ENCODE measurements around the gene RNF150.

The RNF150 gene

GRCh38 chr4:141074098-141074878 lies 59.0 kb downstream of the RNF150 start:
- Histone ChIP-seq H3K27ac (no peak overlapping the region), H3K36me3 (replicated peaks) (no peaks in the 10 kb centered on the region), H3K27me3 (replicated peaks) (no peaks in the 10 kb centered on the region), H3K4me3 (ENCODE audit: low read depth, low read length) (no peak overlapping the region)
- TF ChIP-seq CTCF (IDR thresholded peaks at IDR 0.05; ENCODE audit: low read depth, low read length, missing control alignments) = no peak
- in situ Hi-C loops (cut with HindIII; ENCODE audit: low pct_ligation_motif_present, low sequenced_read_pairs) = no loop called here
- peak; percentile 14 for DNase-seq

- in situ Hi-C loops (cut with HindIII; ENCODE audit: low pct_ligation_motif_present, low sequenced_read_pairs) = no loop called here
- Histone ChIP-seq H3K4me3 (ENCODE audit: low read depth, low read length) (no peak overlapping the region), H3K36me3 (replicated peaks) (no peaks in the 10 kb centered on the region), H3K27me3 (replicated peaks) (no peaks in the 10 kb centered on the region), H3K27ac (no peak overlapping the region)
- no peak for DNase-seq
- TF ChIP-seq CTCF (IDR thresholded peaks at IDR 0.05; ENCODE audit: low read depth, low read length, missing control alignments) = no peak
Observed at GRCh38 chr4:141066690-141067089, 66.6 kb downstream of the RNF150 start.

GRCh38 chr4:141065872-141066271 lies 67.4 kb downstream of the RNF150 start:
- in situ Hi-C loops (cut with HindIII; ENCODE audit: low pct_ligation_motif_present, low sequenced_read_pairs) = no loop called here
- TF ChIP-seq CTCF (IDR thresholded peaks at IDR 0.05; ENCODE audit: low read depth, low read length, missing control alignments) = no peak
- no peaks in the 10 kb centered on the region for H3K27me3 ChIP-seq (replicated peaks)
- no peak overlapping the region for H3K27ac ChIP-seq
- H3K4me3 ChIP-seq (ENCODE audit: low read depth, low read length) = no peak overlapping the region
- no peak for DNase-seq
- H3K36me3 ChIP-seq (replicated peaks) = no peaks in the 10 kb centered on the region

GRCh38 chr4:141062651-141063050 lies 70.6 kb downstream of the RNF150 start:
- no peak for DNase-seq
- no peak for TF ChIP-seq CTCF (IDR thresholded peaks at IDR 0.05; ENCODE audit: low read depth, low read length, missing control alignments)
- in situ Hi-C loops (cut with HindIII; ENCODE audit: low pct_ligation_motif_present, low sequenced_read_pairs) = no loop called here
- Histone ChIP-seq H3K27ac (no peak overlapping the region), H3K4me3 (ENCODE audit: low read depth, low read length) (no peak overlapping the region), H3K36me3 (replicated peaks) (no peaks in the 10 kb centered on the region), H3K27me3 (replicated peaks) (no peaks in the 10 kb centered on the region)

- no peak overlapping the region for H3K4me3 ChIP-seq (ENCODE audit: low read depth, low read length)
- no peaks in the 10 kb centered on the region for H3K27me3 ChIP-seq (replicated peaks)
- in situ Hi-C loops (cut with HindIII; ENCODE audit: low pct_ligation_motif_present, low sequenced_read_pairs) = no loop called here
- peak overlapping the region; percentile 15 for H3K27ac ChIP-seq
- no peaks in the 10 kb centered on the region for H3K36me3 ChIP-seq (replicated peaks)
- no peak for TF ChIP-seq CTCF (IDR thresholded peaks at IDR 0.05; ENCODE audit: low read depth, low read length, missing control alignments)
- peak; percentile 27 for DNase-seq
Observed at GRCh38 chr4:141058591-141059512, 74.4 kb downstream of the RNF150 start.
